OCI-LY1 (cell line): ENCODE results near the gene CCDC117.

Experiments used
- EZH2 ChIP-seq: fragments of 200-600 bp; sonication (generic), shearing (Covaris generic); IDR thresholded peaks from 2 replicates; pipeline ENCODE4 v1.8.0; 2017; ENCODE audit warnings: borderline replicate concordance, mixed run types, mild to moderate bottlenecking, antibody characterized with exemption, low read length, moderate library complexity, mixed read lengths
- TF ChIP-seq, protein P1 (sequence below): fragments of 200-600 bp; sonication (generic), shearing (Covaris generic); IDR thresholded peaks from 2 replicates; pipeline ENCODE4 v1.5.1; 2017; ENCODE audit warnings: mild to moderate bottlenecking, antibody characterized with exemption, low read length, moderate library complexity, mixed read lengths

GRCh38 chr22:28835630-28836189 is 63.2 kb downstream of the CCDC117 start:
- TF ChIP-seq, protein P1, sequence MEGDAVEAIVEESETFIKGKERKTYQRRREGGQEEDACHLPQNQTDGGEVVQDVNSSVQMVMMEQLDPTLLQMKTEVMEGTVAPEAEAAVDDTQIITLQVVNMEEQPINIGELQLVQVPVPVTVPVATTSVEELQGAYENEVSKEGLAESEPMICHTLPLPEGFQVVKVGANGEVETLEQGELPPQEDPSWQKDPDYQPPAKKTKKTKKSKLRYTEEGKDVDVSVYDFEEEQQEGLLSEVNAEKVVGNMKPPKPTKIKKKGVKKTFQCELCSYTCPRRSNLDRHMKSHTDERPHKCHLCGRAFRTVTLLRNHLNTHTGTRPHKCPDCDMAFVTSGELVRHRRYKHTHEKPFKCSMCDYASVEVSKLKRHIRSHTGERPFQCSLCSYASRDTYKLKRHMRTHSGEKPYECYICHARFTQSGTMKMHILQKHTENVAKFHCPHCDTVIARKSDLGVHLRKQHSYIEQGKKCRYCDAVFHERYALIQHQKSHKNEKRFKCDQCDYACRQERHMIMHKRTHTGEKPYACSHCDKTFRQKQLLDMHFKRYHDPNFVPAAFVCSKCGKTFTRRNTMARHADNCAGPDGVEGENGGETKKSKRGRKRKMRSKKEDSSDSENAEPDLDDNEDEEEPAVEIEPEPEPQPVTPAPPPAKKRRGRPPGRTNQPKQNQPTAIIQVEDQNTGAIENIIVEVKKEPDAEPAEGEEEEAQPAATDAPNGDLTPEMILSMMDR, result no peak
- TF ChIP-seq EZH2, result no peak
